GM21526 (cell line): ENCODE measurements around the gene IL1R2.
A peak's percentile ranks its signal among the peaks of the same experiment; 100 is the strongest.

Experiments
- ATAC-seq: cut with Tn5 transposase; IDR thresholded peaks from one replicate; pipeline ENCODE4 v1.9.1; 2021; ENCODE audit warnings: moderate library complexity; ENCODE audit not compliant: unreplicated experiment, low FRiP score

Gene IL1R2

DNA sequence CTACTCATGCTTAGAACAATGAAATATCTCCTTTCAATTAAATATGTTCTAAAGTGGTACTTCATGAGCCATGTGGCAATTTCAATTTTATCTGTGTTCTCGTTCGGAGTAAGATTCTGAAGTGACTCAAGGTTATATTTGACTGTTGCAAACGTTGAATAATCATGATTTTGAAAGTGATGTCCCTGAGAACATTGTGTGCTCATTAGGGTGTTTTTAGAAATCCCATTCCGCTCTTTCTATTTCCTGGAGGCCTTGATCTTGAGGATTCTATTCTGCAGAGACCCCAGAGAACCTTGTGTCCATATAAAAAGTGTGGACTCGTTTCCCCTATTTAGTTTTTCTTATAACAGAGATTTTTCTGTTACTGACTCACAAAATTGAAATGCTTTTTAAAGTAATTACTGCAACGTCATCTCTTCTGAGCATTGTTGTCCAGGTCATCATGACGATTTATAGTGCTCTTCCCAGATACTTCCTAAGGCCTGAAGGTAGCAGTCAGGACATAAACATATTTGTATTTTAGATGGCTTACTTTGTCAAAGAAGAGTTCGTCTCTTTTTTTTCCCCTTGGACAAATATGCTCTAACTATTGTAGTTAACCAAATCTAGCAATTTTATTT lies 27.2 kb downstream of the IL1R2 start:
- no peak for ATAC-seq

DNA sequence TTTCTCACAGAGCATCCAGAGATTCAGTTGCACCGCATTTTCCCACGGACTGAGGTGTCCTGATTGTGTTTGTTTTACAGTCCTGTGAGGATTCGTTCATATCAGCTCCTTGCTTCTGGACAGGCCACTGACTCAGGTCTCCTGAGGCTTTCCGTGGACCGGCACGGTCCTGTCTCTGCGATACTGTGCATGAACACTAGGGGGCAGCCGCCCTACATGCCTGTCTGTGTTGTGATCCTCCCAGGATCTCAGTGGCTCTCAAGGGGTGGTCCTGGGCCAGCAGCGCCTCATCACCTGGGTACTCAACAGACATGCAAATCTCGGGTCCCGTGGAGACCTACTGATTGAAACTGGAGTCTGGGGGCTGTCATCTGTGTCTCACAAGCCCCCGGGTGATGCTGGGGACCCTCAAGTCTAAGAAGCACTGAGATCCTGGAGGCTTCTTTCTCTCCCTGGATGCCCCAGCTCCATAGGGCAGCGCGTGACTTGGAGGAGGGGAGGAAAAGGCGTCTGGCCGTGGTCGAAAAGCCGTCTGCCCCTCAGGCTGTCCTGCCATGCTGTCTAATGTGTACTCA lies 28.9 kb downstream of the IL1R2 start:
- ATAC-seq = peak; percentile 76

DNA sequence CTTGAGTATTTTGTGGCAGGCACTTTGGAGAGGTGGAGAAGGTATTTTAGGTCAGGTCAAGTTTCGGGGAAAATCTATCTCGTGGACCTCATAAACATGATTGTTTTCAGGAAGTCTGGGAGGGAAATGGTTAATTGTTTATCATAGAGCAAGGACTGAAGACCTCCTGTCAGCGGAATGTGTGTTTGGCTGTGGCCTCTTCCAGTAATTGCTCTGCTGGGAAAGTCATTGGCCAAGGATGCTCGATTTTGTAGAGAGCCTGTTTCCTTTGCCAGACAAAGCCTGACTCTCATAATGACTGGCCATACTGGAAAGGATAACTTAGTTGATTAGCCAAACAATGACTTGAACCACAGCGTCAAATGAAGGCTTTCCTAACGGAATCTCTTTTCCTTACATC lies 30.0 kb downstream of the IL1R2 start:
- no peak for ATAC-seq

DNA sequence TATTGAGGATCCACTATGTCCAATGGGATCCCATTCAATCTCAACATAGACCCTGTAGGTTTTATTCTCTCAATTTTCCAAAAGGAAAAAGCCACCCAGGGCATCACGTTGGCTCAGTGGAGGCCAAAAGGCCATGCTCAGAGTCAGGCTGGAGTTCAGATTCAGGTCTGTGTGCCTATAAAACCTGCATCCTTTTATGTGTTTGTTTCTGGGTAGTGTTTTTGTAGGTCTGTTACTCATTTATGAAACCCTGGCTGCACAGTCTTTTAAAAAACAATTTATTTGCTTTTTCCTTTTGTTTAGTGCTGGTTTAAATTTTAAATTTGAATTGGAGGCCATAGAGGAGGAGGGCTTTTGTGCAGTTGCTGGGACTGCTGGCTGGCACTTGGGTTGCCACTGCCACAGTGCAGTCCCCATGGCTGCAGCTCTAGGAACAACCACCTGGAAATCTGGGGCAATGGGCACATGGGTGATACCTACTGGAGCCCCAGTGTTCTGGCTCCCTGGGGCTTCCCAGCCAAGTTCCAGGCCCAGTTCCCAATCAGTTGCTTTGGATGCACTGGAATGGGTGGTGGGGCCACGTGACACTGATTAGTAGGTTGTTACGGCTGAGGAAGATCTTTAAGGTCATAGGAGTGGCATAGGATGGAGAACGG lies 31.3 kb downstream of the IL1R2 start:
- ATAC-seq = no peak

- no peak for ATAC-seq
Measured at GRCh38 chr2:102024410-102024809, 32.6 kb downstream of the IL1R2 start.

- no peak for ATAC-seq
Measured at GRCh38 chr2:102025016-102025501, 33.3 kb downstream of the IL1R2 start.

DNA sequence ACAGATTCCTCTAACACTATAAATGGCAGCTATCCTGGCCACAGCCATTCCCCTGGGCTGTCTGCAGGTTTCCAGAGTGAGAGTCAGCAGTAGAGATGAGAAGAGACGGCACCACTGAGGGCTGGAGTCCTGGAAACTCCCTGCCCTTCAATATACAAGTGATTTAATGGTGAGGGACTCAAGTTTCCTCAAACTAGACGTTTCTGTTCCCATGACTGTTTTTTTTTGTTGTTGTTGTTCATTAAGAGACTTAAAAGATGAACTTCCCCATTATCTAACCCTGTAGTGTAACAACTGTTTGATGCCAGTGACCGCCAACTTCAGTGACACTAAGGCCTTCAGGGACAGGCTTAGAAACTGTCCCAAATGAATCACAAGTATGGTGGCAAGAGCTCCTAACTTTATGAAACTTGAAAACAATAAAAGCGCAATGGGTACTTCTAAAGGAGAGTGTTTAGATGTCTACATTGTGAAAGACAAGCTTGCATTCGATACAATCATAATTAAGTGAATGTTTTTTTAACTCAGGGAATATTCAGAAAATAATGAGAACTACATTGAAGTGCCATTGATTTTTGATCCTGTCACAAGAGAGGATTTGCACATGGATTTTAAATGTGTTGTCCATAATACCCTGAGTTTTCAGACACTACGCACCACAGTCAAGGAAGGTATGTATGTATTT lies 34.0 kb downstream of the IL1R2 start:
- ATAC-seq = no peak

- ATAC-seq = no peak
Measured at GRCh38 chr2:102027036-102027980, 35.5 kb downstream of the IL1R2 start.

GRCh38 chr2:102028470-102028869 lies 36.7 kb downstream of the IL1R2 start:
- ATAC-seq = no peak

GRCh38 chr2:102029405-102029804 lies 37.6 kb downstream of the IL1R2 start:
- no peak for ATAC-seq

- no peak for ATAC-seq
Measured at GRCh38 chr2:102029952-102030351, 38.2 kb downstream of the IL1R2 start.

GRCh38 chr2:102030502-102030854 lies 38.7 kb downstream of the IL1R2 start:
- ATAC-seq = no peak

GRCh38 chr2:102030855-102031527 lies 39.2 kb downstream of the IL1R2 start:
- no peak for ATAC-seq

DNA sequence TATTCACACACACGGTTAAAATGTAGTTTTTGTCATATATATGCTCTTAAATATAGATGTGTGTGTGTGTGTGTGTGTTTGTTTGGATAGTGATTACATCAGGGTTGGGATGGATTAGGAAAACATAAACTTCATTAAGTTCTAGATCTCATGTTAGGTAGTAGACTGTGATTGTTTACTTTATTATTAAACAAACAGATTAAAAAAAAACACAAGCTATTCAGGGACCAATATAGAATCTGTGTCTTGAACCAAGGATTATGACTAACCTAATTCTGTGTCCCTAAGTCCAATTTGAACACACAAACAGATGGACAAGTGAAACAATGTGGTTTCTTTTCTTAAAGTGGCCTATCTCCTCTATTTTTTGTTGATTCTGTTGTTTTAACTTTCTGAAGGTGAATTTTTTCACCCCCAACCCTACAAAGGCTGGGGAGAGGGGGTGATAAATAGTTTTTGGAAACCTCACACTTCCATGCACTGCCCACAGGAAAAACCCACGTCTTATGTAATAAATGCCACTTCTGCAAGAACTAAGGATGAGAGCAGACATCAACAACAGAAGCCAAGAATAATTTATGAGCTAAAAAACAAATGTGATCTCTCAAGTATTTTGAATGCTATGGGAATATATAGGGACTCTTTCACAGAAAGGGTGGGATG lies 40.7 kb downstream of the IL1R2 start:
- ATAC-seq = no peak

GRCh38 chr2:102033031-102033749 lies 41.4 kb downstream of the IL1R2 start:
- ATAC-seq = no peak

DNA sequence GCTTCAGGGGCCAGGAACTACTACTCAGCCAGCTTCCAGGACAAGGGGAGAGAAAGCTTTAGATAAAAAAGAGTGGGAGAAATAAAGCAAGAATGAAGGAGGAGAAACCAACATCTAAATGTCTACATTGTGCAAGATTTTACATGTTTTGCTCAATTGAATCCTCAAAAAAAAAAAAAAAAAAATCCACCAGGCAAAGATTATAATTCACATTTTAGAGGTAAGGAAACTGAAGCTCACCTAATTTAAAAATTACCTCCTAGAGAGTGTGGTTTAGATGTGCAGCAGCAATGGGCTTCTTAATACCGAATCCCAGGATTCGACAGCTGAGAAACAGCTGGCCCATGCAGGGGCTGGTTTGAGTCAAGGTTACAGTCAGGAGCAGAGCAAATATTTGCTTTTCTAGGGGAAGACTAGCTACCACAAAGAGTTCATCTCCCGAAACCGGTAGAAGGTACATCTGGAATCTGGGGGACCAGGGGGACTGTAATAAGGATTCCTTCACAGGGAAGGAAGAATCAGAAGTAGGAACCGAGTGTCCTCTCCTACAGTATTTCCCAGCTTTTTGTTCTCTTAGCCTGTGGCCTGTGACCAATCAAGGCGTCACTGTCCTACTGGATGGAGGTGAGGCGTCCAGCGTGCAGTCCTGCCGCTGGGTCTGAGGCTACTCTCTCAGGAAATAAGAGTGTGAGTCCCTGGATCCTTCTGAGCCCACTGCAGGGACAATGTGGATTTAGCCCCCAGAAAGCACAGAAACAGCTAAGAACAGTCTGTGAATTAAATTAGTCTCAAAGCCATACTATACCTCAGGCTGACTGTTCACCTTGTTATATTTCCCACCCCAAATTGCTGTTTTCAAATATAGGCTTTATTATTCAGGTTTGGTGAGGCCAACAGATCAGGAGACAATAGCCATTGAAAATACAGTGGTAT lies 42.3 kb downstream of the IL1R2 start:
- no peak for ATAC-seq

GRCh38 chr2:102034683-102035548 lies 43.2 kb downstream of the IL1R2 start:
- no peak for ATAC-seq
